ENCODE results near the gene THSD1. TPM values are rescaled to one million over a fixed set of nuclear protein-coding genes. Genes with fewer than 3 reads are reported as not detected.
"Not testable (repeated sequence)": the region's sequence is repeated elsewhere in the genome, so short reads cannot be mapped to it uniquely, and the experiment has no call there.

Gene THSD1
- total RNA-seq, 1 donor from 2014 or later: 0.27 TPM

DNA sequence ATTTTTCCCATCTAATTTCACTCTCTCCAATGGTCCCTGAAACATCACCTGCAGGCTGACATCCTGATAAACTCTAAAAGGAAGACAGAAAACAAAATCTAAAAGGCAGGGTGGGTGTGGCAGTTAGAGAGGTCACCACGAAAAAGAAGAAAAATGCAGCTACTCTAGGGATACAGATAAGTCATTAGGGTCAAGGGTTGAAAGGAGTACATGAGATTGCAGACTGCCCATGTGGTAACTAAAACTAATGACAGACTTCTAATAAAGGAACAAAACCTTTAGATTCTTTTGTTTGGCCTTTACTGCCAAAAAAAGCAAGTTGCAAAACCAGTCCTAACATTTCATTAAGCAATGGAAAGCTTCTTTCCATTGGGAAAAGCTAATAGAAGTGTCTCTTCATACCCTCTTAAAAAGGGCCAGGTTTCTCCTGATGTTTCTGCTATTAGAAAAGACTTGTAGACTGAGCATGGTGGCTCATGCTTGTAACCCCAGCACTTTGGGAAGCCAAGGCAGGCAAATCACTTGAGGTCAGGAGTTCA is 31.0 kb downstream of the THSD1 start:
- Mint-ChIP-seq H3K36me3 (ENCODE audit: unreplicated experiment) (no peaks in the 10 kb centered on the region), H3K27ac (ENCODE audit: unreplicated experiment) (no peak overlapping the region), H3K27me3 (ENCODE audit: unreplicated experiment) (peaks cover 1% of the 10 kb centered on the region), H3K4me3 (ENCODE audit: unreplicated experiment) (no peak overlapping the region), H3K9me3 (ENCODE audit: unreplicated experiment) (peaks cover 1% of the 10 kb centered on the region), H3K4me1 (ENCODE audit: low read depth, unreplicated experiment) (peaks cover 6% of the 10 kb centered on the region)
- no peak for TF ChIP-seq CTCF (IDR thresholded peaks at IDR 0.05; ENCODE audit: partially characterized antibody, unreplicated experiment)
- no peak for DNase-seq

DNA sequence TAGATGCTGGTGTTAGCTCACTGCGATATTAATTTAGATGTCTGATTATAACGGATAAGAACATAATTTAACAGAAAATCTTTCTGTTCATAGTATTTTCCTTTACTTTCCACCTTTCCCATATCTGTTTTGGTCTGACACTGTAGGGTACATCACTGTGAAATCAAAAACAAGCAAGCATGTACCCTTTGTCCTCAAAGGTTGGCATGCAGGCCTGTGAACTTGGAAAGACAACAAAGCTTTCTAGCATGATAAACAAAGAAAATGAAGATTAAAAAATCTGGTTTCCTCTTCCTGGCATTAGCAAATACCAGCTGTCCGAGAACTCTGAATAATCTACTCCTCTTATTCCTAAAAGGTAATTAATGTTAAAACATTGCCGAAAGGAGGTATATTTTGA is 31.6 kb downstream of the THSD1 start:
- Mint-ChIP-seq H3K4me1 (ENCODE audit: low read depth, unreplicated experiment) (peaks cover 6% of the 10 kb centered on the region), H3K4me3 (ENCODE audit: unreplicated experiment) (no peak overlapping the region), H3K27me3 (ENCODE audit: unreplicated experiment) (peaks cover 1% of the 10 kb centered on the region), H3K9me3 (ENCODE audit: unreplicated experiment) (peaks cover 1% of the 10 kb centered on the region), H3K36me3 (ENCODE audit: unreplicated experiment) (no peaks in the 10 kb centered on the region), H3K27ac (ENCODE audit: unreplicated experiment) (no peak overlapping the region)
- no peak for TF ChIP-seq CTCF (IDR thresholded peaks at IDR 0.05; ENCODE audit: partially characterized antibody, unreplicated experiment)
- DNase-seq: no peak

DNA sequence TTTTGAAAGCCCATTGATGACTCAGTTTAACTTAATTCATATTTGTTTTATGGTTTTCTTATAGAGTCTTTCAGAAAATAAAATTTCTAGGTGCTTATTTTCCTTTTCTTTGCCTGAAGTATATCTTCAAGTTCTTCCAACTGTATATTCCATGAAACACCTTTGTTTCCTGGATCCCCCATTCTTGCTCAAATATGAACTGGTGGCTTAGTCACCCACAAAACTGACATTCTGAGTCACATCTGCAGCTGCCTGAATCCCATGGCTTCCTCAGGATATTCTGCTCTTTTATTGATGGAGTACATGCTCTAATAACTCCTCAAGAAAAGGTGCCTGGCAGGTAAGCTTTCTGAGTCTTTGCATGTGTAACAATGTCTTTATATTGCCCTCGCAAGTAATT is 32.7 kb downstream of the THSD1 start:
- H3K4me1 Mint-ChIP-seq (ENCODE audit: low read depth, unreplicated experiment); H3K9me3 Mint-ChIP-seq (ENCODE audit: unreplicated experiment); H3K27me3 Mint-ChIP-seq (ENCODE audit: unreplicated experiment); H3K4me3 Mint-ChIP-seq (ENCODE audit: unreplicated experiment); H3K27ac Mint-ChIP-seq (ENCODE audit: unreplicated experiment); DNase-seq; H3K36me3 Mint-ChIP-seq (ENCODE audit: unreplicated experiment): not testable (repeated sequence)

- H3K27ac Mint-ChIP-seq (ENCODE audit: unreplicated experiment): no peak overlapping the region
- peaks cover 1% of the 10 kb centered on the region for H3K9me3 Mint-ChIP-seq (ENCODE audit: unreplicated experiment)
- peak; percentile 50 for DNase-seq
- no peak for TF ChIP-seq CTCF (IDR thresholded peaks at IDR 0.05; ENCODE audit: partially characterized antibody, unreplicated experiment)
- peaks cover 6% of the 10 kb centered on the region for H3K4me1 Mint-ChIP-seq (ENCODE audit: low read depth, unreplicated experiment)
- peaks cover 1% of the 10 kb centered on the region for H3K27me3 Mint-ChIP-seq (ENCODE audit: unreplicated experiment)
- no peak overlapping the region for H3K4me3 Mint-ChIP-seq (ENCODE audit: unreplicated experiment)
- H3K36me3 Mint-ChIP-seq (ENCODE audit: unreplicated experiment): no peaks in the 10 kb centered on the region
Measured at GRCh38 chr13:52371736-52372247, 34.2 kb downstream of the THSD1 start.

- no peak for DNase-seq
- Mint-ChIP-seq H3K27me3 (ENCODE audit: unreplicated experiment) (no peaks in the 10 kb centered on the region), H3K9me3 (ENCODE audit: unreplicated experiment) (no peaks in the 10 kb centered on the region), H3K27ac (ENCODE audit: unreplicated experiment) (no peak overlapping the region), H3K4me3 (ENCODE audit: unreplicated experiment) (no peak overlapping the region), H3K36me3 (ENCODE audit: unreplicated experiment) (no peaks in the 10 kb centered on the region), H3K4me1 (ENCODE audit: low read depth, unreplicated experiment) (no peaks in the 10 kb centered on the region)
- no peak for TF ChIP-seq CTCF (IDR thresholded peaks at IDR 0.05; ENCODE audit: partially characterized antibody, unreplicated experiment)
Measured at GRCh38 chr13:52366291-52366690, 39.7 kb downstream of the THSD1 start.

GRCh38 chr13:52362169-52362887 is 43.6 kb downstream of the THSD1 start:
- not testable (repeated sequence) for DNase-seq; H3K27ac Mint-ChIP-seq (ENCODE audit: unreplicated experiment); H3K4me3 Mint-ChIP-seq (ENCODE audit: unreplicated experiment); H3K36me3 Mint-ChIP-seq (ENCODE audit: unreplicated experiment); H3K27me3 Mint-ChIP-seq (ENCODE audit: unreplicated experiment); H3K9me3 Mint-ChIP-seq (ENCODE audit: unreplicated experiment); H3K4me1 Mint-ChIP-seq (ENCODE audit: low read depth, unreplicated experiment)

Measured in glutamatergic neuron (in vitro differentiated cells).